NT2/D1 (cell line): ENCODE measurements around the gene FABP2.
A peak's percentile ranks its signal among the peaks of the same experiment; 100 is the strongest.

Source experiments
- DNase-seq: peaks from one replicate; pipeline ENCODE4 v3.0.0-alpha.2; 2011; ENCODE audit warnings: low read depth, low spot score
- H3K27me3 ChIP-seq: 2 replicates; pipeline ENCODE4 v1.6.0; 2011; ENCODE audit warnings: mild to moderate bottlenecking; ENCODE audit not compliant: insufficient read length, insufficient read depth
- H3K36me3 ChIP-seq: 2 replicates; pipeline ENCODE4 v1.6.1; 2011; ENCODE audit warnings: mild to moderate bottlenecking, low read length, mixed read lengths; ENCODE audit not compliant: insufficient read depth, insufficient read length
- H3K4me1 ChIP-seq: 2 replicates; pipeline ENCODE4 v1.5.1; 2011; ENCODE audit not compliant: insufficient read depth, insufficient read length
- H3K4me3 ChIP-seq: 2 replicates; pipeline ENCODE4 v1.5.1; 2011; ENCODE audit warnings: low read depth; ENCODE audit not compliant: insufficient read length
- H3K9ac ChIP-seq: 2 replicates; pipeline ENCODE4 v1.6.0; 2011; ENCODE audit warnings: low read depth; ENCODE audit not compliant: insufficient read length
- H3K9me3 ChIP-seq: 2 replicates; pipeline ENCODE4 v1.5.1; 2011; ENCODE audit warnings: mild to moderate bottlenecking, low read length; ENCODE audit not compliant: insufficient read depth
- SUZ12 ChIP-seq: IDR thresholded peaks from 2 replicates; pipeline ENCODE4 v1.6.1; 2011; ENCODE audit not compliant: insufficient read length, insufficient read depth; ENCODE audit errors: extremely low read depth
- YY1 ChIP-seq: IDR thresholded peaks from 2 replicates; pipeline ENCODE4 v1.6.1; 2011; ENCODE audit not compliant: insufficient read length, insufficient read depth
- ZNF274 ChIP-seq: IDR thresholded peaks from 2 replicates; pipeline ENCODE4 v1.6.1; 2011; ENCODE audit warnings: mild to moderate bottlenecking, low read depth, low read length

Gene FABP2

DNA sequence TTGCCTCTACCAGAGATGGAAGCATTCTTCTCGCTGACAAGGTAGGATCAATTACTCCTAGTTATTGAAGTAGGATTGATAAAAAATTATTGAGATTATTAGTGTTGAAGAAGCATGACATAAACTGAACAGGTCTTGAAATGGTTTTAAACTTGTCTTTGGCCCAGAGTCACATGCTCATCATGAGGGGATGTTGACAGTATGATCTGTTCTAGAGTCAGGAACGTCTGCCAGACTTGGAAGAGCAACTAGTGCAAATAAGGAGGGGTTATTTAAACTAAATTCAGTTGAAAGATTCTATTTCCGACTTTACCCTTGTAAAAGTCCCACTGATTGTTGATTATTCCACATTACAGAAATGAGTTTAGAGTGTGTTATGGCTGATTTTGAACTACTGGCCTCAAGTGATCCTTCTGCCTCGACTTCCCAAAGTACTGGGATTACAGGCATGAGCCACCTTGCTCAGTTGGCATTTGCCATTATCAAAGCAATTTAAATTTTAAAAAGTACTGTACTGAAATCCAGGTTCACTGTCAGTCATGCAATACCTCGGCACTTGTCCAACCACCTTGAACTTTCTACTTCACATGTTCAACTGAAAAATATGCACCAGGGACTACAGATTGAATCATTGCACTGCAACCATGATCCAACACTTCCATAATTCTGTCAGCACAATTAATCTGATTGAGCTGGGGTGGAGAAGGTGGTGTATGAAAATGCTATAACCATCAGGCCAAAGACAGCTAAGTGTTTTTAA, 19.7 kb downstream of the FABP2 start:
- no peaks in the 10 kb centered on the region for H3K27me3 ChIP-seq
- no peak for TF ChIP-seq YY1
- no peak for TF ChIP-seq ZNF274
- TF ChIP-seq SUZ12, result no peak
- DNase-seq, result no peak
- no peaks in the 10 kb centered on the region for H3K9me3 ChIP-seq
- no peak overlapping the region for H3K9ac ChIP-seq
- H3K36me3 ChIP-seq, result peaks cover 11% of the 10 kb centered on the region
- H3K4me3 ChIP-seq, result no peak overlapping the region
- H3K4me1 ChIP-seq, result no peaks in the 10 kb centered on the region

GRCh38 chr4:119300101-119300978, 21.6 kb downstream of the FABP2 start:
- DNase-seq, result peak; percentile 74
- H3K9me3 ChIP-seq, result no peaks in the 10 kb centered on the region
- H3K9ac ChIP-seq, result peak overlapping the region; percentile 90
- no peaks in the 10 kb centered on the region for H3K27me3 ChIP-seq
- peaks cover 24% of the 10 kb centered on the region for H3K36me3 ChIP-seq
- peak overlapping the region; percentile 94 for H3K4me3 ChIP-seq
- no peaks in the 10 kb centered on the region for H3K4me1 ChIP-seq
- no peak for TF ChIP-seq ZNF274
- no peak for TF ChIP-seq YY1

DNA sequence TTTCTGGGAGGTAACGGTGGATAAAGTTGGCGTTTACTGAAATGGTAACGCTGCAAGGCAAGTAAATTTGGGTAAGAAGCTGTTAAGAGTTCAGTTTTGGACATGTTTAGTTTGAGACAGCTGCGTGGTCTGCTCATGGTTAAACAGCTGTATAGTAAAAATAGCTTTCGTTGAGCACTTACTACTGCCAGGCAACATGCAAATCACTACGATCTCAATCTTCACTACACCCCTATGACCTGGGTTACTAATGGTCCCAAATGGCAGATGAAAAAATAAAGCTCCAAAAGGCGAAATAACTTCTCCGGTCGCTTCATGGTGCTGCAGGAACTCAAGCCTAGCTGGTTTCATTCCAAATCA, 22.2 kb downstream of the FABP2 start:
- no peaks in the 10 kb centered on the region for H3K4me1 ChIP-seq
- peak overlapping the region; percentile 94 for H3K4me3 ChIP-seq
- DNase-seq, result no peak
- no peaks in the 10 kb centered on the region for H3K9me3 ChIP-seq
- peak overlapping the region; percentile 90 for H3K9ac ChIP-seq
- H3K36me3 ChIP-seq, result peaks cover 26% of the 10 kb centered on the region
- no peaks in the 10 kb centered on the region for H3K27me3 ChIP-seq
- TF ChIP-seq ZNF274 (no peak), YY1 (no peak), SUZ12 (no peak)

- H3K9me3 ChIP-seq, result no peaks in the 10 kb centered on the region
- peaks cover 30% of the 10 kb centered on the region for H3K36me3 ChIP-seq
- H3K27me3 ChIP-seq, result no peaks in the 10 kb centered on the region
- H3K9ac ChIP-seq, result peak overlapping the region; percentile 90
- no peaks in the 10 kb centered on the region for H3K4me1 ChIP-seq
- H3K4me3 ChIP-seq, result peak overlapping the region; percentile 94
- DNase-seq, result no peak
- TF ChIP-seq SUZ12, result no peak
- TF ChIP-seq YY1, result no peak
- no peak for TF ChIP-seq ZNF274
Observed at GRCh38 chr4:119299260-119299671, 22.7 kb downstream of the FABP2 start.

GRCh38 chr4:119297795-119298194, 24.1 kb downstream of the FABP2 start:
- H3K9me3 ChIP-seq, result no peaks in the 10 kb centered on the region
- TF ChIP-seq YY1 (no peak), SUZ12 (no peak), ZNF274 (no peak)
- peaks cover 31% of the 10 kb centered on the region for H3K36me3 ChIP-seq
- H3K27me3 ChIP-seq, result no peaks in the 10 kb centered on the region
- H3K9ac ChIP-seq, result no peak overlapping the region
- no peaks in the 10 kb centered on the region for H3K4me1 ChIP-seq
- DNase-seq, result no peak
- H3K4me3 ChIP-seq, result no peak overlapping the region

DNA sequence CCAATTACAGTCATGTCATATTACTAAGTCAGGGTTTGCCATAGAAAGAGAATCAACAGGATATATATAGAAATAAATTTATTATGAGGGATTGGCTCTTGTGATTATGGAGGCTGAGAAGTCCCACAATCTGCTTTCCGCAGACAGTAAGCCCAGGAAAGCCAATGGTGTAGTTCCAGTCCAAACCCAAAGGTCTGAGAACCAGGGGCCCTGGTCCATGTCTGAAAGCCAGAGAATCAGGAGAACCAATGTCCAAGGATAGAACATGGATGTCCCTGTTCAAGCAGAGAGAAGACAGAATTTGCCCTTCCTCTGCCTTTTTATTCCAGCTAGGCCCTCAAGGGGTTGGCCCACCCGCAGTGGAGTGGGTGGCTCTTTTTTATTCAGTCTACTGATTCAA, 25.6 kb downstream of the FABP2 start:
- no peak for TF ChIP-seq ZNF274
- no peak for TF ChIP-seq YY1
- no peak for TF ChIP-seq SUZ12
- no peaks in the 10 kb centered on the region for H3K9me3 ChIP-seq
- no peak for DNase-seq
- no peak overlapping the region for H3K4me3 ChIP-seq
- no peaks in the 10 kb centered on the region for H3K27me3 ChIP-seq
- H3K36me3 ChIP-seq, result peaks cover 40% of the 10 kb centered on the region
- no peaks in the 10 kb centered on the region for H3K4me1 ChIP-seq
- H3K9ac ChIP-seq, result no peak overlapping the region

- H3K9me3 ChIP-seq, result no peaks in the 10 kb centered on the region
- no peaks in the 10 kb centered on the region for H3K4me1 ChIP-seq
- H3K4me3 ChIP-seq, result no peak overlapping the region
- H3K9ac ChIP-seq, result no peak overlapping the region
- no peak for DNase-seq
- no peak for TF ChIP-seq ZNF274
- no peak for TF ChIP-seq YY1
- TF ChIP-seq SUZ12, result no peak
- peaks cover 22% of the 10 kb centered on the region for H3K36me3 ChIP-seq
- H3K27me3 ChIP-seq, result no peaks in the 10 kb centered on the region
Observed at GRCh38 chr4:119290598-119290997, 31.3 kb downstream of the FABP2 start.
